ENCODE results near the gene NLE1. TPM values are rescaled to one million over a fixed set of nuclear protein-coding genes. Genes with fewer than 3 reads are reported as not detected.

The NLE1 gene
- total and polyA plus RNA-seq, 2 experiments from 2014 or later = 6.8 to 18.5 TPM

DNA sequence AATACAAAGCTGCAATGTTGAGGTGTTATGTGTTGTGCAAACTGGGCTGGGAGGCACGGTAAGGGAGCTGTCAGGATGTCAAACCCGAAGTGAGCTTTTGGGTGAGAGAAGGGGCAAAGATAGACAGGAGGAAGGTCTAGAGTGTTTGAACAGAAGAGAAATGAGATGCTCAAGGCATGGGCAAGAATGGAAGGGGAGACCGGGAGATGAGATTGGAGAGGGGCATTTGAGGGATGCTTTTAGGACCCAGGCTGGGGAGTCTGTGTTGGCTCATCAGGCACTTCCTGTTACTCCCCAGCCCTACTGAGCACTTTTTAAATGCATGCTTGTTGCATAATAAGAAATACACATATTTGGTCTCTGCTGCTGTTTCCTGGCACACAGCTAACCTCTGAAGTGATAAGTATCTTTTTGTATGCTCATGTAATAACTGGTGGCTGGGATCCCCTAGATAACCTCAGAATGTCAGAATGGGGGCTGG lies 19.2 kb upstream of the NLE1 start:
- H3K27me3 ChIP-seq (replicated peaks; ENCODE audit: insufficient read depth) = peaks cover 18% of the 10 kb centered on the region
- H4K20me1 ChIP-seq (ENCODE audit: insufficient read depth) = no peaks in the 10 kb centered on the region
- H3K79me2 ChIP-seq (ENCODE audit: insufficient read depth) = no peaks in the 10 kb centered on the region
- TF ChIP-seq EZH2phosphoT487 (IDR thresholded peaks at IDR 0.05; ENCODE audit: insufficient read depth, low read depth) = no peak
- no peak for TF ChIP-seq EZH2 (IDR thresholded peaks at IDR 0.05; ENCODE audit: insufficient read depth, poor library complexity, severe bottlenecking)
- in situ Hi-C loops (cut with MboI) = no loop called here
- no peak overlapping the region for H3K4me2 ChIP-seq (ENCODE audit: unreplicated experiment)
- no peaks in the 10 kb centered on the region for H3F3A ChIP-seq (ENCODE audit: insufficient read depth)
- 52 to 54% methylated on average over 3 of the region's 3 CpGs for WGBS, 2 experiments (ENCODE audit: low coverage in 1 of 2, low lambda C conversion rate in 2 of 2, missing lambda C conversion rate in 2 of 2)
- no peak overlapping the region for H3K9ac ChIP-seq
- H3K36me3 ChIP-seq (ENCODE audit: low read depth) = no peaks in the 10 kb centered on the region
- H3K4me1 ChIP-seq (ENCODE audit: insufficient read depth) = no peaks in the 10 kb centered on the region
- no peak for DNase-seq
- no peak overlapping the region for H2AFZ ChIP-seq
- H3K4me3 ChIP-seq = no peak overlapping the region
- H3K9me2 ChIP-seq (ENCODE audit: insufficient read depth) = no peaks in the 10 kb centered on the region
- H3K9me3 ChIP-seq (ENCODE audit: low read depth) = no peaks in the 10 kb centered on the region
- no peak overlapping the region for H3K27ac ChIP-seq

DNA sequence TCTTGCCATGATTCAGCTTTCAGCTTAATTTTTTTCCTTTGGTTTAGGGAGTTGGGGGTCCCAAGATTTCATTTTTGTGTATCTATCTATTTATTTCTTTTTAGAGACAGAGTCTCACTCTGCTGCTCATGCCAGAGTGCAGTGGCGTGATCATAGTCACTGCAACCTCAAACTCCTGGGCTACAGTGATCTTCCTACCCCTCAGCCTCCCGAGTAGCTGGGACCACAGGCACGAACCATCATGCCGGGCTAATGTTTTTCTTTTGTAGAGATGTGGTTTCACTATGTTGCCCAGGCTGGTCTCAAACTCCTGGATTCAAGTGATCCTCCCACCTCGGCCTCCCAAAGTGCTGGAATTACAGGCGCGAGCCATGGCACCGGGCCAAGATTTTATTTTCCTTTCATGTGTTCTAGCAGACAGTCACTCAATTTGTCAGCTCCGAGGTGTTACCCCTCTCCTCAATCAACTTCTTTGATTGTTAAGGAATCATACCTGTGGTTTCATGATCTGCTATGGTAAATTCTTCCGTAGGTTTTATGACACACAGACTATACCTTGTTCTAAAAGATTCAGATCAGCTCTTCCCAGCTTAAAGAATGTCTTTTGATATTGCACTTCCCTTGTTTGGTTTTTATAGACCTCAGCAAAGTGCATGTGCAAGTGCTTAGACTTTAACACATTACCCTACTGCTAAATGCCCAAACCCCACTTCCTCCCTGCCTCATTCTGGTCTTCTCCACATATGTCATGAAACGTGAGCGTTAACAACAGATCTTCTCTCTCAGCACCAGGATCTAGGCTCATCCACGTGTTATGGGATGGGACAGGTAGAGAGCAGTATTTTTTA lies 18.5 kb upstream of the NLE1 start:
- Histone ChIP-seq H3K4me1 (ENCODE audit: insufficient read depth) (no peaks in the 10 kb centered on the region), H3K4me2 (ENCODE audit: unreplicated experiment) (no peak overlapping the region), H3K4me3 (no peak overlapping the region), H3K9ac (no peak overlapping the region), H3F3A (ENCODE audit: insufficient read depth) (no peaks in the 10 kb centered on the region), H2AFZ (no peak overlapping the region), H3K9me2 (ENCODE audit: insufficient read depth) (no peaks in the 10 kb centered on the region), H3K79me2 (ENCODE audit: insufficient read depth) (no peaks in the 10 kb centered on the region), H3K27me3 (replicated peaks; ENCODE audit: insufficient read depth) (peaks cover 18% of the 10 kb centered on the region), H3K9me3 (ENCODE audit: low read depth) (no peaks in the 10 kb centered on the region), H3K36me3 (ENCODE audit: low read depth) (no peaks in the 10 kb centered on the region), H3K27ac (no peak overlapping the region), H4K20me1 (ENCODE audit: insufficient read depth) (no peaks in the 10 kb centered on the region)
- in situ Hi-C loops (cut with MboI) = no loop called here
- 34 to 41% methylated on average over 13 of the region's 13 CpGs for WGBS, 2 experiments (ENCODE audit: low coverage in 1 of 2, low lambda C conversion rate in 2 of 2, missing lambda C conversion rate in 2 of 2)
- DNase-seq = no peak
- no peak for TF ChIP-seq EZH2phosphoT487 (IDR thresholded peaks at IDR 0.05; ENCODE audit: insufficient read depth, low read depth)
- no peak for TF ChIP-seq EZH2 (IDR thresholded peaks at IDR 0.05; ENCODE audit: insufficient read depth, poor library complexity, severe bottlenecking)

GRCh38 chr17:35159940-35160339 lies 17.8 kb upstream of the NLE1 start:
- in situ Hi-C loops (cut with MboI) = no loop called here
- Histone ChIP-seq H3K27ac (no peak overlapping the region), H3K9me2 (ENCODE audit: insufficient read depth) (no peaks in the 10 kb centered on the region), H3K9me3 (ENCODE audit: low read depth) (no peaks in the 10 kb centered on the region), H3K9ac (no peak overlapping the region), H3F3A (ENCODE audit: insufficient read depth) (no peaks in the 10 kb centered on the region), H3K27me3 (replicated peaks; ENCODE audit: insufficient read depth) (peaks cover 18% of the 10 kb centered on the region), H3K4me3 (no peak overlapping the region), H2AFZ (no peak overlapping the region), H3K79me2 (ENCODE audit: insufficient read depth) (no peaks in the 10 kb centered on the region), H3K4me1 (ENCODE audit: insufficient read depth) (no peaks in the 10 kb centered on the region), H3K36me3 (ENCODE audit: low read depth) (no peaks in the 10 kb centered on the region), H4K20me1 (ENCODE audit: insufficient read depth) (no peaks in the 10 kb centered on the region), H3K4me2 (ENCODE audit: unreplicated experiment) (no peak overlapping the region)
- no peak for DNase-seq
- TF ChIP-seq EZH2phosphoT487 (IDR thresholded peaks at IDR 0.05; ENCODE audit: insufficient read depth, low read depth) = no peak
- WGBS, 2 experiments (ENCODE audit: low coverage in 1 of 2, low lambda C conversion rate in 2 of 2, missing lambda C conversion rate in 2 of 2) = 29 to 40% methylated on average over 2 of the region's 2 CpGs

GRCh38 chr17:35155246-35155645 lies 13.1 kb upstream of the NLE1 start:
- Histone ChIP-seq H4K20me1 (ENCODE audit: insufficient read depth) (no peaks in the 10 kb centered on the region), H3K9me2 (ENCODE audit: insufficient read depth) (no peaks in the 10 kb centered on the region), H3K4me3 (no peak overlapping the region), H3K27ac (no peak overlapping the region), H3K9ac (no peak overlapping the region), H3K4me2 (ENCODE audit: unreplicated experiment) (no peak overlapping the region), H3K9me3 (ENCODE audit: low read depth) (no peaks in the 10 kb centered on the region), H3K36me3 (ENCODE audit: low read depth) (no peaks in the 10 kb centered on the region), H3K4me1 (ENCODE audit: insufficient read depth) (no peaks in the 10 kb centered on the region), H3K27me3 (replicated peaks; ENCODE audit: insufficient read depth) (peaks cover 6% of the 10 kb centered on the region), H3F3A (ENCODE audit: insufficient read depth) (no peaks in the 10 kb centered on the region), H2AFZ (no peak overlapping the region), H3K79me2 (ENCODE audit: insufficient read depth) (no peaks in the 10 kb centered on the region)
- in situ Hi-C loops (cut with MboI) = no loop called here
- 71 to 77% methylated on average over 7 of the region's 7 CpGs for whole genome bisulfite sequencing, 2 experiments (ENCODE audit: low coverage in 1 of 2, low lambda C conversion rate in 2 of 2, missing lambda C conversion rate in 2 of 2)
- no peak for TF ChIP-seq EZH2 (IDR thresholded peaks at IDR 0.05; ENCODE audit: insufficient read depth, poor library complexity, severe bottlenecking)
- no peak for TF ChIP-seq EZH2phosphoT487 (IDR thresholded peaks at IDR 0.05; ENCODE audit: insufficient read depth, low read depth)
- DNase-seq = no peak

Measured in GM23248 (cell line).